ENCODE data around the gene SSC4D. TPM values are rescaled to one million over a fixed set of nuclear protein-coding genes. Genes with fewer than 3 reads are reported as not detected.
A peak's percentile ranks its signal among the peaks of the same experiment; 100 is the strongest.

The SSC4D gene
- total and polyA plus RNA-seq, 9 of the 15 experiments (the other 6 are each of a cell fraction or from before 2014, with no cell fraction given) = 0.06 to 1.1 (median 0.85) TPM; not detected in 1

DNA sequence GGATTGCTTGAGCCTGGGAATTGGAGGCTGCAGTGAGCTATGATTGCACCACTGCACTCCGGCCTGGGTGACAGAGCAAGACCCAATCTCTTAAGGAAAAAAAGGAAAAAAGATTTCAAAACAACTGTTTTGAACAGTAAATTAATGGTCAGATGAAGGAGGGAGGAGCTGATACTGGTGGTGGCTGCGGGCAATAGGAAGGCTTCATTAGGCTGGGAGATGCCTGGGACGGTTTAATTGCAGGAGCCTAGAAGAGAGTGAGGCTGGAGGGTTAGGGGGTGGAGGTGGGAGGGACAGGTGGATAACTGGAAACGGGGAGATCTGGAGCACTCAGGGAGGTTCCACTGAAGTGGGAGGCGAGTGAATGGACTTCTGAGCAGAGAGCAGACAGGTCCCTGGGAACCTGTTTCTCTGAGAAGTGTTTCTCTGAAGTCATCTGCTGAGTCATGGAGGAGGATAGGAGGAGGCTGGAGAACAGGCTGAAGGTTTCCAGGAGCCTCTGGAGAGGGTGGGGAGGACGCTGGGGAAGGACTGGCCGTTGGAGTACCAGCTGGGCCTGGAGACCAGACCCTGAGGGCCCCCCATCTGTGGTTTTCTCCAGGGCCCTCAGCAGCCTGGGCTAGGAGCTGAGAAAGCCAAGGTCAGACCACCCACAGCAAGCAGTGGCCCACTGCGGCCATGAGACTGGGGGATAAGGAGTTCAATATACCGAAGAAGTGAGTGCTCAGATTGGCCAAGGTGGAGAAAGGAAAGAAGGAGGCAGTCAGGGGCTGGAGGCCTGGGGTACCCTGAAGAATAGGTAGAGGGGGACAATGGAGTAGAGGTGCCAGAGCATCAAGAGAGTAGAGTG is 36.3 kb downstream of the SSC4D start (continued):
- TF ChIP-seq CEBPZ (IDR thresholded peaks at IDR 0.05; ENCODE audit: borderline replicate concordance, low read depth, low read length) = no peak
- 0 out of 2 replicates have a peak, but pooled peaks have one; percentile 27 for TF ChIP-seq GTF2A2 (tag; IDR thresholded peaks at IDR 0.05)
- no peak for TF ChIP-seq ELK3 (CRISPR knock-in tag; IDR thresholded peaks at IDR 0.05)
- TF ChIP-seq KLF6 (CRISPR knock-in tag; IDR thresholded peaks at IDR 0.05; ENCODE audit: borderline replicate concordance) = peak; percentile 72; the same call in 1 of the 2 replicates
- peak; percentile 44 for TF ChIP-seq ZFP36 (IDR thresholded peaks at IDR 0.05; ENCODE audit: low read depth, low read length, partially characterized antibody)
- peak; percentile 94 for TF ChIP-seq MAFK (IDR thresholded peaks at IDR 0.05; ENCODE audit: low read length)
- peak; percentile 65; the same call in 1 of the 2 replicates for TF ChIP-seq MTA1 (IDR thresholded peaks at IDR 0.05; ENCODE audit: borderline replicate concordance)
- TF ChIP-seq ZNF75A (CRISPR knock-in tag; IDR thresholded peaks at IDR 0.05) = no peak
- TF ChIP-seq, protein P1, sequence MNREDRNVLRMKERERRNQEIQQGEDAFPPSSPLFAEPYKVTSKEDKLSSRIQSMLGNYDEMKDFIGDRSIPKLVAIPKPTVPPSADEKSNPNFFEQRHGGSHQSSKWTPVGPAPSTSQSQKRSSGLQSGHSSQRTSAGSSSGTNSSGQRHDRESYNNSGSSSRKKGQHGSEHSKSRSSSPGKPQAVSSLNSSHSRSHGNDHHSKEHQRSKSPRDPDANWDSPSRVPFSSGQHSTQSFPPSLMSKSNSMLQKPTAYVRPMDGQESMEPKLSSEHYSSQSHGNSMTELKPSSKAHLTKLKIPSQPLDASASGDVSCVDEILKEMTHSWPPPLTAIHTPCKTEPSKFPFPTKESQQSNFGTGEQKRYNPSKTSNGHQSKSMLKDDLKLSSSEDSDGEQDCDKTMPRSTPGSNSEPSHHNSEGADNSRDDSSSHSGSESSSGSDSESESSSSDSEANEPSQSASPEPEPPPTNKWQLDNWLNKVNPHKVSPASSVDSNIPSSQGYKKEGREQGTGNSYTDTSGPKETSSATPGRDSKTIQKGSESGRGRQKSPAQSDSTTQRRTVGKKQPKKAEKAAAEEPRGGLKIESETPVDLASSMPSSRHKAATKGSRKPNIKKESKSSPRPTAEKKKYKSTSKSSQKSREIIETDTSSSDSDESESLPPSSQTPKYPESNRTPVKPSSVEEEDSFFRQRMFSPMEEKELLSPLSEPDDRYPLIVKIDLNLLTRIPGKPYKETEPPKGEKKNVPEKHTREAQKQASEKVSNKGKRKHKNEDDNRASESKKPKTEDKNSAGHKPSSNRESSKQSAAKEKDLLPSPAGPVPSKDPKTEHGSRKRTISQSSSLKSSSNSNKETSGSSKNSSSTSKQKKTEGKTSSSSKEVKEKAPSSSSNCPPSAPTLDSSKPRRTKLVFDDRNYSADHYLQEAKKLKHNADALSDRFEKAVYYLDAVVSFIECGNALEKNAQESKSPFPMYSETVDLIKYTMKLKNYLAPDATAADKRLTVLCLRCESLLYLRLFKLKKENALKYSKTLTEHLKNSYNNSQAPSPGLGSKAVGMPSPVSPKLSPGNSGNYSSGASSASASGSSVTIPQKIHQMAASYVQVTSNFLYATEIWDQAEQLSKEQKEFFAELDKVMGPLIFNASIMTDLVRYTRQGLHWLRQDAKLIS (CRISPR knock-in tag; IDR thresholded peaks at IDR 0.05) = 0 out of 2 replicates have a peak, but pooled peaks have one; percentile 23
- TF ChIP-seq PPARD (CRISPR knock-in tag; IDR thresholded peaks at IDR 0.05) = no peak
- peak; percentile 68; the same call in 1 of the 2 replicates for TF ChIP-seq TOE1 (IDR thresholded peaks at IDR 0.05; ENCODE audit: borderline replicate concordance)
- TF ChIP-seq TOE1 (CRISPR knock-in tag; IDR thresholded peaks at IDR 0.05; ENCODE audit: borderline replicate concordance, low read depth) = no peak
- TF ChIP-seq TAF9B (IDR thresholded peaks at IDR 0.05; ENCODE audit: partially characterized antibody) = peak; percentile 91
- no peak for TF ChIP-seq ZSCAN29 (IDR thresholded peaks at IDR 0.05)
- TF ChIP-seq ZNF175 (CRISPR knock-in tag; IDR thresholded peaks at IDR 0.05; ENCODE audit: low read depth) = 0 out of 2 replicates have a peak, but pooled peaks have one; percentile 26

Data from K562 (cell line).